Measurements from ENCODE around the gene UMOD.

UMOD gene

DNA sequence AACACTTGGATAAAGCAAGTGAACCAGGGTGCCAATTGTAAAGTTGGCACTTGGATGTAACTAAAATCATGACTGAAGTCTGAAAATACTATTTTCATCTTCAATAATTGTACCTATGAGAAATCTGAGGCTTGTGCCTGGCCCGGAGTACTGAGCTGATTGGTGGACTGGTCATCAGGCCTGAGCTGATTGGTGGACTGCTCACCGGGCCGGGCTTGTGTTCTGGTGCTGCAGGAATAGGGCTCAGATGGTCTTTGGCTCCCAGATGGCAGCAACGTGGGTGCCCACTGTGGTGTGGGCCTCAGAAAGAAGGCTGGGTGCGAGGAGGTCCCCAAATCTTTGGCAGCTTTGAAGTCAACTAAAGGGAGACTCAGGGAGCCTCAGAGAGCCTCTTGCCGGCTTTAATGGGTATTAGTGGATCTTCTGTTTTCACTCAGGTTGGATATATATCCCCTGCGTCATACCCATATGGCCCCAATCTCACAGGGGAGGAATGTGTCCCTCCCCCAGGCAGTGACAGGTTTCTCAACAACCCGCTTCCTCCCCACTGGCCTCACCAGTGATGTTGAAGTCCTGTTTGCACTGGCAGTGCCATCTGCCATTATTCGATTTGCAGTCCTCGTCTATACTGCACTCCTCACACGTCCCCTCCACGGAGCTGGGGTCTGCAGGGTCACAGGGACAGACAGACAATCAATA lies 4.7 kb downstream of the UMOD start:
- Mint-ChIP-seq H3K27ac (no peak overlapping the region), H3K27me3 (ENCODE audit: low read depth) (no peaks in the 10 kb centered on the region), H3K4me3 (no peak overlapping the region), H3K9me3 (no peaks in the 10 kb centered on the region), H3K36me3 (ENCODE audit: low read depth) (no peaks in the 10 kb centered on the region), H3K4me1 (ENCODE audit: low read depth) (no peaks in the 10 kb centered on the region)

GRCh38 chr16:20344611-20345010 lies 7.9 kb downstream of the UMOD start:
- Mint-ChIP-seq H3K4me3 (no peak overlapping the region), H3K9me3 (no peaks in the 10 kb centered on the region), H3K4me1 (ENCODE audit: low read depth) (no peaks in the 10 kb centered on the region), H3K27ac (no peak overlapping the region), H3K36me3 (ENCODE audit: low read depth) (no peaks in the 10 kb centered on the region), H3K27me3 (ENCODE audit: low read depth) (no peaks in the 10 kb centered on the region)

DNA sequence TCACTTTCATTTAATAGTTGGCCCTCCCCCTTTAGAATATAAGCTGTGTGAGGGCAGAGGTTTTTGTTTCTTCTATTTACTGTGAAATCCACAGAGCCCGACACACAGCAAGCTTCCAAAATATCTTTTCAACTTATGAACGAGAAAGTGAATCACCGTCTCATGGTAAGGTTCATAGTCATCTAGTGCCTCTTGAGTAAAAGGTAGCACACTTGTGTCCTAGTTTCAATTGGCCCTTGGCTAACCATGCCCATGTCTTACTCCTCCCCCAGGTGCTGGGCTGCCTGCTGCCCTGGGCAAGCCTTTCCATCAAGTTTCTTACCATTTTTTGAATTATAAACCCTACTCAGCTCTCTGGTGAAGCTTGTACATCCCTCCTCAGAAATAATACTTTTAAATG lies 12.8 kb downstream of the UMOD start:
- Mint-ChIP-seq H3K27me3 (ENCODE audit: low read depth) (no peaks in the 10 kb centered on the region), H3K27ac (no peak overlapping the region), H3K4me3 (no peak overlapping the region), H3K4me1 (ENCODE audit: low read depth) (no peaks in the 10 kb centered on the region), H3K36me3 (ENCODE audit: low read depth) (no peaks in the 10 kb centered on the region), H3K9me3 (no peaks in the 10 kb centered on the region)

GRCh38 chr16:20336955-20337354 lies 15.6 kb downstream of the UMOD start:
- H3K9me3 Mint-ChIP-seq = no peaks in the 10 kb centered on the region
- no peak overlapping the region for H3K4me3 Mint-ChIP-seq
- H3K36me3 Mint-ChIP-seq (ENCODE audit: low read depth) = no peaks in the 10 kb centered on the region
- no peak overlapping the region for H3K27ac Mint-ChIP-seq
- no peaks in the 10 kb centered on the region for H3K4me1 Mint-ChIP-seq (ENCODE audit: low read depth)
- no peaks in the 10 kb centered on the region for H3K27me3 Mint-ChIP-seq (ENCODE audit: low read depth)

DNA sequence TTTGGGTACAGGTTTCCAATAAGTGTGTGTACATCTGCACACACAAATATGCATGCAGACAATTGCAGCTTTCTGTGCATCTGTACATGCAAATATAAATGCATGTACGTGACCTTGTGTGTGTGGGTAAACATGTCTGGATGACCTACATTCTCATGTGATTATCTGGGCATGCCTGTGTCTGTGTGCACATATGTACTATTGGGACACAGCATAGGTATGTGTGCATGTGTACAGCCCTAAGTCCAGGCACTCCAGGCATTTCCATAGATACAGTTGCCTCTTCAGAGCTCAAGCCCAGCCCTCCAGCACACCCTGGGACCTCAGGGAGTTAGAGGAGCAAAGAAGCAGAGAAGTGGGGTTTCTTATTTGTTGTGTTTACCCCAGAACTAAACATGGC lies 18.1 kb downstream of the UMOD start:
- Mint-ChIP-seq H3K36me3 (ENCODE audit: low read depth) (no peaks in the 10 kb centered on the region), H3K4me3 (no peak overlapping the region), H3K27me3 (ENCODE audit: low read depth) (no peaks in the 10 kb centered on the region), H3K4me1 (ENCODE audit: low read depth) (no peaks in the 10 kb centered on the region), H3K9me3 (no peaks in the 10 kb centered on the region), H3K27ac (no peak overlapping the region)

GRCh38 chr16:20333120-20333519 lies 19.4 kb downstream of the UMOD start:
- Mint-ChIP-seq H3K27ac (no peak overlapping the region), H3K27me3 (ENCODE audit: low read depth) (no peaks in the 10 kb centered on the region), H3K4me3 (no peak overlapping the region), H3K9me3 (no peaks in the 10 kb centered on the region), H3K4me1 (ENCODE audit: low read depth) (no peaks in the 10 kb centered on the region), H3K36me3 (ENCODE audit: low read depth) (no peaks in the 10 kb centered on the region)

GRCh38 chr16:20332411-20332810 lies 20.1 kb downstream of the UMOD start:
- Mint-ChIP-seq H3K4me1 (ENCODE audit: low read depth) (no peaks in the 10 kb centered on the region), H3K4me3 (no peak overlapping the region), H3K9me3 (no peaks in the 10 kb centered on the region), H3K27me3 (ENCODE audit: low read depth) (no peaks in the 10 kb centered on the region), H3K27ac (no peak overlapping the region), H3K36me3 (ENCODE audit: low read depth) (no peaks in the 10 kb centered on the region)

DNA sequence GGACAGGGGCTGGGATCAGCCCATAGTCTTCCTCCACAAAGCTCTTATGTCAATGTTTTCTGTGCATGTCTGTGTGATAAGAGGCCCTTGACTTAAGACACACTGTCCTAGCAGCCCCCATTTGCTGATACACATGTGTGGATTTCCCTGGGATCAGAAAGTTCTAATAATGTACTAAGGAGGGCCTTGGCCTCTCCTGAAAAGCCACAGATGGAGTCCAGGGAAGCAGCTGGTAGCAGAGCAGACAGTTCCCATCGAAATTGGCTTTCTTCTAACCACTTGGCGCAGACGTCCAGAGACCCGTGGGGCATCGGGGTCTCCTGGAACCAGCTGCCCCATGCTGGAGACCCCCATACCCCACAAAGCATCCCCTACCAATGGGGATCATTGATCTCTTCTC lies 20.9 kb downstream of the UMOD start:
- Mint-ChIP-seq H3K4me3 (no peak overlapping the region), H3K9me3 (no peaks in the 10 kb centered on the region), H3K4me1 (ENCODE audit: low read depth) (no peaks in the 10 kb centered on the region), H3K27ac (no peak overlapping the region), H3K27me3 (ENCODE audit: low read depth) (no peaks in the 10 kb centered on the region), H3K36me3 (ENCODE audit: low read depth) (no peaks in the 10 kb centered on the region)

DNA sequence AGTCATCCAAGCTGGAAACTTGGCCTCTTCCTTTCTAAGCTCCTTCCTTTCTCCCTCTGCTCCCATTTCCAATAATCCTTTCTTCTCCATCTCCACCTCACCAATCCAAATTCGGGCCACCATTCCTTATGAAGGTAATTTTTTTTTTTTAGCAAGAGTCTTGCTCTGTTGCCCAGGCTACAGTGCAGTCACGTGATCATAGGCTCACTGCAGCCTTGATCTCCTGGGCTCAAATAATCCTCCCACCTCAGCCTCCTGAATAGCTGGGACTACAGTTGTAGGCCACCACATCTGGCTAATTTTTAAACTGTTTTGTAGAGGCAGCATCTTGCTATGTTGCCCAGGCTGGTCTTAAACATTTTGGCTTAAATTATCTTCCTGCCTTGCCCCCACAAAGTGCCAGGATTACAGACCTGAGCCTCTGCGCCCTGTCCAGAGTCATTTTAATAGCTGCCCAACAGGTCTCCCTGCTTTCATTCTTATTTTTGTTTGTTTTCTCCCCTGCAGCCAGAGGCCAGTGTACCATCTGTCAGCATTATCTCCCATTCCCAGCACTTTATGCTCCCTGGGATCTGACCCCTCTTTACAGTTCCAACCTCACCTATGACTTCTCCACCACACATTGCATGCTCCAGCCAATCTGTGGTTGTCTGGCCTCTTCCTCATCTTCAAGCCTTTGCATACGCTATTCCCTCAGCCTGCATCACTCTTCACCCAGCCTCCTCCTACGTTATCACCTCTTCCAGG lies 22.9 kb downstream of the UMOD start:
- Mint-ChIP-seq H3K36me3 (ENCODE audit: low read depth) (no peaks in the 10 kb centered on the region), H3K9me3 (no peaks in the 10 kb centered on the region), H3K4me1 (ENCODE audit: low read depth) (no peaks in the 10 kb centered on the region), H3K4me3 (no peak overlapping the region), H3K27ac (no peak overlapping the region), H3K27me3 (ENCODE audit: low read depth) (no peaks in the 10 kb centered on the region)

- no peaks in the 10 kb centered on the region for H3K36me3 Mint-ChIP-seq (ENCODE audit: low read depth)
Observed at GRCh38 chr16:20327444-20328041, 25.0 kb downstream of the UMOD start, which contains the start of gene GP2. Gene GP2 (minus strand): TSS chr16:20327513. CDS start chr16:20326431, 1,082 bp downstream.

GRCh38 chr16:20326321-20326720 lies 26.2 kb downstream of the UMOD start:
- Mint-ChIP-seq H3K4me1 (ENCODE audit: low read depth) (no peaks in the 10 kb centered on the region), H3K9me3 (no peaks in the 10 kb centered on the region), H3K4me3 (no peak overlapping the region), H3K27me3 (ENCODE audit: low read depth) (no peaks in the 10 kb centered on the region), H3K36me3 (ENCODE audit: low read depth) (no peaks in the 10 kb centered on the region), H3K27ac (no peak overlapping the region)

More at GRCh38 chr16:20327444-20328041, 25.0 kb downstream of the UMOD start, which contains the start of gene GP2:
- H3K4me1 Mint-ChIP-seq (ENCODE audit: low read depth) = no peaks in the 10 kb centered on the region
- H3K4me3 Mint-ChIP-seq = no peak within 1 kb of the TSS
- H3K27me3 Mint-ChIP-seq (ENCODE audit: low read depth) = no peaks in the 10 kb centered on the region
- no peaks in the 10 kb centered on the region for H3K9me3 Mint-ChIP-seq
- H3K27ac Mint-ChIP-seq = no peak within 1 kb of the TSS

- Mint-ChIP-seq H3K4me3 (no peak overlapping the region), H3K27ac (no peak overlapping the region), H3K4me1 (ENCODE audit: low read depth) (no peaks in the 10 kb centered on the region), H3K9me3 (no peaks in the 10 kb centered on the region), H3K36me3 (ENCODE audit: low read depth) (no peaks in the 10 kb centered on the region), H3K27me3 (ENCODE audit: low read depth) (no peaks in the 10 kb centered on the region)
Observed at GRCh38 chr16:20325005-20325404, 27.5 kb downstream of the UMOD start.

DNA sequence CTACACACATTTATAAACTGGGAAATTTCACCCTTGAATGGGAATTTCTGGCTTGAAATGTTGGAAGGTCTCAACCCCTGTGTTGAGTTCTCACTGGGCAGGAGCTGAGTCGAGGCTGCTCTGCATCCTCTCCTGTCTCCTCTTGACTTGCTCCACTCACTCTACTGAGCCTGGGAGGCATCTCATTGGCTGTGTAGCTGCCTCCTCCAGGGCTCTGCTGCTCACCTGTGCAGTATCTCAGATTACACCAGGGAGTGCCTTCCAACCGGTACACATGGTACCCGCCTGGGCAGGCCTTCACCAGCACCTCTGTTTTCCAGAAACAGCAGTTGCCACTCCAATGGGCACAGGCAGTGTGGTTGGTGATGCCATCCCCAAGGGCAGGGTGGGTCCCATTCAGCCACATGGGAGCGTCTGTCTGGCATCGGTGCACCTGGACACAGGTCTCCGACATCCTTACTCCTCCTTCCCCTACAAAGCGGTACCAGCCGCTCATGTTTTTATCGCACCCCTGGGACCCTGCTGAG lies 28.9 kb downstream of the UMOD start:
- Mint-ChIP-seq H3K27ac (no peak overlapping the region), H3K27me3 (ENCODE audit: low read depth) (no peaks in the 10 kb centered on the region), H3K4me3 (no peak overlapping the region), H3K4me1 (ENCODE audit: low read depth) (no peaks in the 10 kb centered on the region), H3K9me3 (no peaks in the 10 kb centered on the region), H3K36me3 (ENCODE audit: low read depth) (no peaks in the 10 kb centered on the region)

- H3K4me3 Mint-ChIP-seq = no peak overlapping the region
Observed at GRCh38 chr16:20322696-20323095, 29.8 kb downstream of the UMOD start.

GRCh38 chr16:20321671-20322070 lies 30.8 kb downstream of the UMOD start:
- H3K4me3 Mint-ChIP-seq = no peak overlapping the region
- no peaks in the 10 kb centered on the region for H3K4me1 Mint-ChIP-seq (ENCODE audit: low read depth)
- H3K9me3 Mint-ChIP-seq = no peaks in the 10 kb centered on the region
- no peaks in the 10 kb centered on the region for H3K27me3 Mint-ChIP-seq (ENCODE audit: low read depth)
- no peaks in the 10 kb centered on the region for H3K36me3 Mint-ChIP-seq (ENCODE audit: low read depth)
- H3K27ac Mint-ChIP-seq = no peak overlapping the region

More at GRCh38 chr16:20322696-20323095, 29.8 kb downstream of the UMOD start:
- Mint-ChIP-seq H3K4me1 (ENCODE audit: low read depth) (no peaks in the 10 kb centered on the region), H3K27me3 (ENCODE audit: low read depth) (no peaks in the 10 kb centered on the region), H3K36me3 (ENCODE audit: low read depth) (no peaks in the 10 kb centered on the region), H3K27ac (no peak overlapping the region), H3K9me3 (no peaks in the 10 kb centered on the region)
